CD4-positive, alpha-beta T cell treated with Interferon alpha-2 for 1 hour (primary cell): ENCODE measurements around the gene FEV.
"Not testable (repeated sequence)": the region's sequence is repeated elsewhere in the genome, so short reads cannot be mapped to it uniquely, and the experiment has no call there.

Experiments
- DNase-seq, 2 donors: peaks; one replicate each; pipeline ENCODE4 v3.0.0-alpha.2; 2020 to 2022

Gene FEV

GRCh38 chr2:218963601-218964000, 21.4 kb downstream of the FEV start:
- no peak for DNase-seq

GRCh38 chr2:218962859-218963492, 22.0 kb downstream of the FEV start:
- peak; percentile 18 to 56 for DNase-seq

GRCh38 chr2:218961651-218962570, 23.1 kb downstream of the FEV start:
- DNase-seq, result no peak

GRCh38 chr2:218961229-218961628, 23.8 kb downstream of the FEV start:
- no peak for DNase-seq

GRCh38 chr2:218960309-218961165, 24.4 kb downstream of the FEV start:
- no peak for DNase-seq

- DNase-seq, result no peak
These were observed 25.1 kb downstream of the FEV start for GRCh38 chr2:218959761-218960308.

GRCh38 chr2:218959141-218959731, 25.7 kb downstream of the FEV start, which contains the start of gene CDK5R2:
Gene CDK5R2 (plus strand): TSS chr2:218959666. CDS start chr2:218959821, 155 bp downstream.
- peak; percentile 70 to 73 for DNase-seq

- DNase-seq, result no peak
These were observed 26.7 kb downstream of the FEV start for GRCh38 chr2:218958276-218958675.

- DNase-seq, result no peak
These were observed 27.3 kb downstream of the FEV start for GRCh38 chr2:218957671-218958070.

- no peak for DNase-seq
These were observed 28.9 kb downstream of the FEV start for GRCh38 chr2:218956039-218956438.

- no peak for DNase-seq
These were observed 30.3 kb downstream of the FEV start for GRCh38 chr2:218954541-218955300.

- DNase-seq, result no peak
These were observed 31.5 kb downstream of the FEV start for GRCh38 chr2:218953366-218953954.

- DNase-seq, result no peak
These were observed 32.8 kb downstream of the FEV start for GRCh38 chr2:218952160-218952559.

- no peak for DNase-seq
These were observed 38.4 kb downstream of the FEV start for GRCh38 chr2:218946621-218947020.

GRCh38 chr2:218944759-218945404, 40.1 kb downstream of the FEV start:
- DNase-seq, result no peak

GRCh38 chr2:218931751-218932150, 53.2 kb downstream of the FEV start:
- DNase-seq, result not testable (repeated sequence)
